ENCODE results near the gene ZCCHC17.

Gene ZCCHC17

DNA sequence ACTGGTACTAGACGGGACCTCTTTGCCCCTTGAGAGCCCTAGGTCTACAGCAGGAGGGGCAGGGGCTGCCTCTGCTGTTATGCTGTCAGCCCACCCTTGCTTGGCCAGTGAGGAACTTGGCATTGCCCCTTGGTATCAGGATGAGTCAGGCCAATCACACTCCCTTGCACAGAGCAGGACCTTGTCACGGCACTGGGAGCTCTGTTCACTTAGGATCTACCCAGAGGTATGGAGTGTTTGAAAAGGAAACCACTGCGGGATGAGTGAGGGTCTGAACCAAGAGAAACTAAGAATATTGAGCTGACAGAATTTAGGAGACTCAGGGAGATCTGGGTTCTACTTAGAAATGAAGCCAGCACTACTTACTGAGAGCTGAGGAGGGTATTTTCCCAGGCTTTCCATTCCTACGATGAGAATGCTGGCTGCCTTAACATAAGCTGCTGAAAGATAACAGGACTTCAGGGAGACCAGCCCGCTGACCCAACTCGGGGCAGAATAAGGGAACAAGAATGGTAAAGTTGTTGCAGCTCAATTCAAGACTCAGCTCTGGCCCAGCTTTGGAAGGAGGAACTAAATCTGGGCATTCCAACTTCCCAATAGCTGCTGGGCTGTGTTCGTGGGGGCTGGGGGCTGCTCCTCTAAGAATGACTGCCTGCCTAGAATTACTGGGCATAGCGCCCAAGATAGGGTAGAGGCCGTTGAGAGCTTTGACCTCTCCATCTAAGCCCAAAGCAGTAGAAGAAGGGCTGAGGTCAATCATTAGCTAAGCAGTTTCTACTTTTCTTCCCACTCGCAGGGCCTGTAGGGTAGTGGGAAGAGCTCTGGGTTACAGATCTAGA, 74.5 kb downstream of the ZCCHC17 start:
- Mint-ChIP-seq H3K9me3 (no peaks in the 10 kb centered on the region), H3K4me1 (peaks cover 26% of the 10 kb centered on the region), H3K4me3 (no peak overlapping the region), H3K36me3 (no peaks in the 10 kb centered on the region), H3K27ac (no peak overlapping the region)
- ATAC-seq: no peak
- no peak for DNase-seq (ENCODE audit: low spot score in 2 of 2)

- DNase-seq (ENCODE audit: low spot score in 2 of 2): no peak
- Mint-ChIP-seq H3K27ac (peak overlapping the region; percentile 7), H3K4me3 (no peak overlapping the region), H3K36me3 (no peaks in the 10 kb centered on the region), H3K9me3 (no peaks in the 10 kb centered on the region), H3K4me1 (peaks cover 26% of the 10 kb centered on the region)
- ATAC-seq: no peak
Measured at GRCh38 chr1:31372051-31372450, 75.2 kb downstream of the ZCCHC17 start.

DNA sequence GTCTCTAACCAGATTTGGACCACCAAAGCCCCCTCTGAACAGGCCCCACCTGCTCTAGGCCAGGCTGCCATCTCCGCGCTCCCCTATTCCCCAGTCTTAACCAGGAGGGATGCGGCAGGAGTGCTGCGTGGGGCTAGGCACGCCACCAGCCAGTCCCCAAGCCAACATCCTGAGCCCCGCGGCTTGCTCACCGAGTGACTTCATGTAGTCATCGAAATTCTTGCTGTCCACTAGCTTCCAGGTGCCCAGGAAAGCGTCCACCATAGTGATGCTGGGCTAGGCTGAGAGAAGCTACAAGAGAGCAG, 75.9 kb downstream of the ZCCHC17 start:
- H3K36me3 Mint-ChIP-seq: no peaks in the 10 kb centered on the region
- ATAC-seq (no peak), DNase-seq (ENCODE audit: low spot score in 2 of 2) (no peak)

GRCh38 chr1:31373056-31373896, 76.4 kb downstream of the ZCCHC17 start, which contains the start of gene FABP3:
Gene FABP3 (minus strand): TSS chr1:31373076. CDS start chr1:31373014, 62 bp downstream.
- peak within 1 kb of the TSS; percentile 75 for H3K4me3 Mint-ChIP-seq
- H3K36me3 Mint-ChIP-seq: no peaks in the 10 kb centered on the region
- H3K4me1 Mint-ChIP-seq: peaks cover 26% of the 10 kb centered on the region
- H3K9me3 Mint-ChIP-seq: no peaks in the 10 kb centered on the region
- peak within 1 kb of the TSS; percentile 7 for H3K27ac Mint-ChIP-seq
- peak; percentile 70 for ATAC-seq
- no peak for DNase-seq (ENCODE audit: low spot score in 2 of 2)

More for the DNA sequence above, 75.9 kb downstream of the ZCCHC17 start:
- Mint-ChIP-seq H3K9me3 (no peaks in the 10 kb centered on the region), H3K27ac (peak overlapping the region; percentile 7), H3K4me3 (peak overlapping the region; percentile 75), H3K4me1 (peaks cover 26% of the 10 kb centered on the region)

DNA sequence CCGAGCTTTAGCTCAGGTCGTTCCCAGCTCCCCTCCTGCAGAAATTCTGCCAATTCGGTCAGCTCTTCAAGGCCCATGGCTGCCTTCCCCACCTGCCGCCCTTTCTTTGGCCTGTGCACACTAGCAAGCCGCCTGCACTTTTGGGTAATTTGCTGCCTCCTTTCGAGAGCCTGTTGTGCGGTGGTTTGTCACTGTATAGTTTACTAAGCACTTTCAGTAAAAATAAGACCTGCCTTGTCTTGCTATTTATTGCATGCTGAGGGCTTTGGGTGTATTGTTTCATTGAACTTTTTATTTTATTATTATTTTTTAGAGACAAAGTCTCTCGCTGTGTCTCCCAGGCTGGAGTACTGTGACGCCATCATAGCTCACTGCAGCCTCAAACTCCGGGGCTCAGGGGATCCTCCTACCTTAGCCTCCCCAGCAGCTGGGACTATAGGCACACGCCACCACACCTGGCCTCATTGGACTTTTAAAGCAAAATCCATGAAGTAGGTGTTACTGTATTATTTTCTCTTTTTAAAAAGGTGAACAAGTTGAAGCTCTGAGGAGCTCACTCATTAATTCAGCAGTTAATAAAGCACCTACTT, 77.2 kb downstream of the ZCCHC17 start:
- peak; percentile 42 for ATAC-seq
- no peaks in the 10 kb centered on the region for H3K36me3 Mint-ChIP-seq
- no peak for DNase-seq (ENCODE audit: low spot score in 2 of 2)
- peak overlapping the region; percentile 75 for H3K4me3 Mint-ChIP-seq
- H3K9me3 Mint-ChIP-seq: no peaks in the 10 kb centered on the region
- peak overlapping the region; percentile 7 for H3K27ac Mint-ChIP-seq
- H3K4me1 Mint-ChIP-seq: peaks cover 26% of the 10 kb centered on the region

DNA sequence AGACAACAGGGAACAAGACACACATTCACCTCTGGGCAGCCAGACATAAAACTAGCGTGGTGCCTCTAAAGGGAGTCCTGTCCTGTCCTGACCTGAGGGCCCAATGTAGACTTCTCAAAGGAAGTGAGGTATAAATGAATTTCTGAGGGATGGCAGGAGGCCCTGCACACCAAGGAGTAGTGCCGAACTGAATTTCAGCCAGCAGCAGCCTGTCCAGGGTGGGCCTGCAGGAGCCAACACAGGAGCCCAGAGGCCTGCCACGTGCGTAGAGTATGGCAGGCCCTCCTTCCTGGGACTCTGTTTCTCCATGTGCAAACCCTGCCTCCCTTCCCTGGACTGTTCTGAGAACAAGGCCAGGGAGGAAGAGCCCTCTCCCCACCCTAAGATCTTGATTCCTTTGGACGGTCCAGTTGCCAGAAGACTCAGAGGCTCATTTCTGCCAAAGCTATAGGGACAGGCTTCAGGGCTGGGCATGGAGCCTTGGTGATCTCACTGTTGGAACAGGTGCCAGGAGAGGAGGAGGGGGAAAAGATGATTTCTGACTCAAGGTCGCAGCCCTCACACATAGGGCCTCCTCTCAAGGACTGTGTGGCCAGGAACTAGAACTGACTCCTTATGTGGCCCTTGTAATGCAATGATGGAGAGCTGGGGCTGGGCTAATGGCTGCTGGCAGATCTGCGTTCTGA, 77.8 kb downstream of the ZCCHC17 start:
- no peak for DNase-seq (ENCODE audit: low spot score in 2 of 2)
- H3K4me3 Mint-ChIP-seq: no peak overlapping the region
- ATAC-seq: no peak

DNA sequence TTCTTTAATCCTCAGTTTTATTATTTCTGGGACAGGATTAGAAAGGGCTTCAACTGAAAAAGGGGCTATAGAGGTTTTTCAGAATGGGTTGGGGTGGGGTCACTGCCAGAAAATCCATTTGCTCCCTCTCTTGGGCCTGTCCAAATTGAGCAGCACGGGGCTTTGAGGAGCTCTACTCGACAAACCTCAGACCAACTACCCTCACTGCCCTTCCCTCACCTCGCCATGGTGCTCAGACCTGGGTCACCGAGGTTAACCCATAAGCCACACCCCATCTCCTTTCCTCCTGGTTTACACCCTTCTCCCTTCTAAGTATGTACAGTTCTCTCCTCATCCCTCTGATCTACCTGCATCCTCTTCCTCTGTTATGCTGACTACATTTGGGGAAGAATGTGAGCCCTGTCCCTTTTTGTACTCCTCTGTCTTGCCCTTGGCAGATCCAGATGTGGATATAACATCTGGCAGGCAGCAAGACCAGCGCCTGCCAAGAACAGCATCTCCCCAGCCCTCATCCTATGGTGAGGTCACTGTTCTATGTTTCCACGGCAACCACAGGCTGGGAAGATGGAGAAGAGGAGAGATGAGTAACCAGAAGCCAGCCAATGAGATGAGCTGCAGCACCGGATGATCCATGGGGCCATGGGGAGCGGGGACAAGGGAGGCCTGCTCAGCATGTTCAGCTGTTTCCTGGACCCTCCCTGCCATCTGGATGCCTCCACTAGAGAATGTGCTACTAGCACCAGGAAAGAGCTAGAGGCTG, 79.7 kb downstream of the ZCCHC17 start:
- DNase-seq (ENCODE audit: low spot score in 2 of 2) (no peak), ATAC-seq (no peak)
- H3K36me3 Mint-ChIP-seq: no peaks in the 10 kb centered on the region
- peaks cover 26% of the 10 kb centered on the region for H3K4me1 Mint-ChIP-seq
- no peak overlapping the region for H3K27ac Mint-ChIP-seq
- H3K9me3 Mint-ChIP-seq: no peaks in the 10 kb centered on the region
- no peak overlapping the region for H3K4me3 Mint-ChIP-seq

More for the DNA sequence above, 77.8 kb downstream of the ZCCHC17 start:
- H3K36me3 Mint-ChIP-seq: no peaks in the 10 kb centered on the region
- no peaks in the 10 kb centered on the region for H3K9me3 Mint-ChIP-seq
- H3K4me1 Mint-ChIP-seq: peaks cover 26% of the 10 kb centered on the region
- no peak overlapping the region for H3K27ac Mint-ChIP-seq

- H3K27ac Mint-ChIP-seq: no peak overlapping the region
- DNase-seq (ENCODE audit: low spot score in 2 of 2) (no peak), ATAC-seq (no peak)
- no peak overlapping the region for H3K4me3 Mint-ChIP-seq
- H3K9me3 Mint-ChIP-seq: no peaks in the 10 kb centered on the region
- peaks cover 19% of the 10 kb centered on the region for H3K4me1 Mint-ChIP-seq
- H3K36me3 Mint-ChIP-seq: no peaks in the 10 kb centered on the region
Measured at GRCh38 chr1:31377364-31377863, 80.6 kb downstream of the ZCCHC17 start.

GRCh38 chr1:31378001-31378400, 81.2 kb downstream of the ZCCHC17 start:
- Mint-ChIP-seq H3K36me3 (no peaks in the 10 kb centered on the region), H3K4me1 (peaks cover 13% of the 10 kb centered on the region), H3K9me3 (no peaks in the 10 kb centered on the region), H3K4me3 (no peak overlapping the region), H3K27ac (no peak overlapping the region)
- DNase-seq (ENCODE audit: low spot score in 2 of 2) (no peak), ATAC-seq (no peak)

DNA sequence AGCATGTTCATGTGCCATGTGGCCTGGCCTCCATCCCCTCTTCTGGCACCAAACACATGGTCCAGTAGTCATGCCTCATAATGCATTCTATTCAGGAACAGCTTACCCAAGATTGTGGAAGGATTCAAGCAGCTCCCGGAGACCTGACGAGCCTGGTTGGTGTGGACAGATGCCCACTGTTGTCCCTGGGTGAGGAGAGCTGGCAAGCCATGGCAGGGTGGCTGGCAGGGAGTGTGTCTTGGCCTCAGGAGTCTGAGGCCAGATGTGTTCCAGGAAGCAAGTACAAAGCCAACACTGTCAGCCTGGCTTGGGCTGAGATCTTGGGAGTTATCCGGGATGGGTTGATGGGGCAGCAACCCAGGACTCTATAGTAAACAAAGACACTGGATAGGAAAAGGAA, 83.3 kb downstream of the ZCCHC17 start:
- no peak overlapping the region for H3K4me3 Mint-ChIP-seq
- H3K4me1 Mint-ChIP-seq: no peaks in the 10 kb centered on the region
- H3K27ac Mint-ChIP-seq: no peak overlapping the region
- H3K9me3 Mint-ChIP-seq: no peaks in the 10 kb centered on the region
- DNase-seq (ENCODE audit: low spot score in 2 of 2) (no peak), ATAC-seq (no peak)
- no peaks in the 10 kb centered on the region for H3K36me3 Mint-ChIP-seq

- Mint-ChIP-seq H3K9me3 (no peaks in the 10 kb centered on the region), H3K4me3 (no peak overlapping the region), H3K4me1 (no peaks in the 10 kb centered on the region), H3K36me3 (no peaks in the 10 kb centered on the region), H3K27ac (no peak overlapping the region)
- DNase-seq (ENCODE audit: low spot score in 2 of 2) (no peak), ATAC-seq (no peak)
Measured at GRCh38 chr1:31381394-31382294, 84.8 kb downstream of the ZCCHC17 start.

DNA sequence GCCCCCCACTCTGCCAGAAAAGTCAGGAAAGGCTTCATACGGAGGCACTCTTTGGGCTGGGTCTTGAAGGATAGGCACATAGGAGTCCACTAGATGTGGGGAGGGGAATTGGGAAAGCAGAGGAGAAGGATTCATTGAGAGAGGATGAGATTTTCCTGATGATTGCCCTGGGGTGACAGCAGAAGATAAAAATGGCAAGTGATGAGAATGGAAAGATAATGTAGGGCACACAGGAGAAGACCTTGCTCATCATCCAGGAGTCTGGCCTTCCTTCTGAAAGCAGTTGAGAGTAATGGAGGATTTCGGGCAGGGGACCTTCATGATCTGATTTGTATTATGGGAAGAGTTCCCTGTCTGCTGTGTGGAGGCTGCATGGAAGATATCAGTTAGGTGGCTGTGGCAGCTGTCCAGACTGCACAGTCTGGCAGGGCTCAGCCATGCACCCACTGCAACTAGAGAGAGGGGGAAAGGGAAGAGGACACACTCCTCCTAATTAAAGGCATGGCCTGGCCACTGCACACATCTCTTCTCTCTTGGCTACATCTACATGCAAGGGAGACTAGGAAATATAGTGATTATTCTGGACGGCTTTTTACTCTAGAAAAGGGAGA, 85.7 kb downstream of the ZCCHC17 start:
- DNase-seq (ENCODE audit: low spot score in 2 of 2) (no peak), ATAC-seq (no peak)
- Mint-ChIP-seq H3K27ac (no peak overlapping the region), H3K36me3 (no peaks in the 10 kb centered on the region), H3K4me3 (no peak overlapping the region), H3K9me3 (no peaks in the 10 kb centered on the region), H3K4me1 (peaks cover under 1% of the 10 kb centered on the region)

DNA sequence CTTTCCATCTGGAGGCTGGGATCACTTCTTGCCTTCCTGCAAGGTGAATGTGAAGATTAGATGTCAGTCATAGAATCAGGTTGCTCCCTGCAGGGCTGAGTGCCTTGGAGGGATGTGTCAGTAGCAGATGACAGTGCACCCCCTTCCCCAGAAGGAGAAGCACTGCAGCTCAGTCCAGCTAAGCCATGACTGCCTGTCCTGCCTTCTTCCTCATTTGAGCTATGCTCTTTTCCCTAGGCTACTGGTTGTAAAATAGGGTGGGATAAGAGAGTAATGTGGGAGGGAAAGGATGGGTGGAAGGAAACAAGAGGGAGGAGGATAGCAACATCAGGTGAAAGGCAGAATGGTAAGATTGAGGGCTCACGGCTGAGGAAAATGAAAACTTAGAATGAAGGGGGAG, 87.1 kb downstream of the ZCCHC17 start:
- H3K4me3 Mint-ChIP-seq: no peak overlapping the region
- DNase-seq (ENCODE audit: low spot score in 2 of 2): no peak

More for the DNA sequence above, 87.1 kb downstream of the ZCCHC17 start:
- ATAC-seq: no peak
- Mint-ChIP-seq H3K9me3 (no peaks in the 10 kb centered on the region), H3K36me3 (no peaks in the 10 kb centered on the region), H3K4me1 (peaks cover 5% of the 10 kb centered on the region), H3K27ac (no peak overlapping the region)

All from stimulated activated effector memory CD8-positive, alpha-beta T cell treated with anti-CD3 and anti-CD28 coated beads, Interleukin-12 subunit alpha, Interleukin-12 subunit beta, amount 100 ng/mL, for 72 hours (primary cell).